GM12878 (cell line): Measurements from ENCODE around the gene ASB6. TPM values are rescaled to one million over a fixed set of nuclear protein-coding genes. Genes with fewer than 3 reads are reported as not detected.

Experiments used
- ATF7 ChIP-seq: fragments of 450-650 bp; IDR thresholded peaks from 2 replicates; pipeline ENCODE4 v1.6.1; 2016; ENCODE audit warnings: low read depth, mild to moderate bottlenecking
- CREM ChIP-seq: IDR thresholded peaks from 2 replicates; pipeline ENCODE4 v1.6.1; 2014; ENCODE audit warnings: antibody characterized with exemption, low read depth
- EED ChIP-seq: sonication (generic); IDR thresholded peaks from 2 replicates; pipeline ENCODE4 v1.6.1; 2016; ENCODE audit warnings: antibody characterized with exemption, low read depth
- IKZF1 ChIP-seq: fragments of 450-650 bp; conservative IDR thresholded peaks from 2 replicates; pipeline ENCODE4 v1.6.1; 2017; ENCODE audit warnings: antibody characterized with exemption, mild to moderate bottlenecking
- NFXL1 ChIP-seq: fragments of 450-650 bp; IDR thresholded peaks from 2 replicates; pipeline ENCODE4 v1.6.1; 2017; ENCODE audit warnings: antibody characterized with exemption, mild to moderate bottlenecking, borderline replicate concordance
- RAD21 ChIP-seq: IDR thresholded peaks from 2 replicates; pipeline ENCODE4 v1.6.1; 2011; ENCODE audit warnings: mild to moderate bottlenecking, low read depth, low read length, moderate library complexity; ENCODE audit not compliant: insufficient read depth
- RFX5 ChIP-seq: IDR thresholded peaks from 2 replicates; pipeline ENCODE4 v1.6.1; 2011; ENCODE audit warnings: low read depth, low read length, improper control_type of control experiment
- SIX5 ChIP-seq: IDR thresholded peaks from 2 replicates; pipeline ENCODE4 v1.6.1; 2011; ENCODE audit warnings: mild to moderate bottlenecking, low read depth, low read length, moderate library complexity; ENCODE audit not compliant: severe bottlenecking
- SMARCA5 ChIP-seq: fragments of 450-650 bp; IDR thresholded peaks from 2 replicates; pipeline ENCODE4 v1.6.1; 2017; ENCODE audit warnings: mild to moderate bottlenecking
- SMC3 ChIP-seq: IDR thresholded peaks from 2 replicates; pipeline ENCODE4 v1.6.1; 2011; ENCODE audit warnings: low read length, improper control_type of control experiment, borderline replicate concordance
- polyA plus RNA-seq, 11 experiments: library from polyadenylated mRNA; depleted of rRNA in 4 of 11; unstranded in 6 of 11; stranded (reverse) in 5 of 11; fragments of >200 nt; fragmentation: Nextera tagmentation in 4 of 11; fragmentation: Illumina TruSeq in 1 of 11; extraction: Ambion mirVana in 4 of 11; extraction: Trizol in 1 of 11; gene quantifications; 1 replicate in 1 of 11; 2 replicates in 10 of 11; pipeline versions ENCODE4 v1.2.1 to v1.2.3, GENCODE V29; 2011 to 2016; ENCODE audit warnings: inconsistent platforms in 2 of 11, missing spikeins in 2 of 11, low read depth in 1 of 11
- total RNA-seq, 4 experiments: library from RNA; depleted of rRNA in 3 of 4; stranded (reverse); fragments of >200 nt in 3 of 4; fragmentation: Illumina TruSeq in 1 of 4; extraction: Trizol in 1 of 4; gene quantifications; 2 replicates each; pipeline versions ENCODE4 v1.2.1 to v1.2.3, GENCODE V29; 2013 to 2021
- TF ChIP-seq, protein P1 (sequence below): IDR thresholded peaks from 2 replicates; pipeline ENCODE4 v1.6.1; 2012; ENCODE audit warnings: improper control_type of control experiment, low read depth, low read length; ENCODE audit not compliant: insufficient replicate concordance
- TF ChIP-seq, protein P2 (sequence below): fragments of 450-650 bp; IDR thresholded peaks from 2 replicates; pipeline ENCODE4 v1.6.1; 2016; ENCODE audit warnings: mild to moderate bottlenecking

Gene ASB6
- total and polyA plus RNA-seq, 10 of the 15 experiments (the other 5 are each of a cell fraction or from before 2014, with no cell fraction given), result 0.80 to 18.2 (median 9.9) TPM

DNA sequence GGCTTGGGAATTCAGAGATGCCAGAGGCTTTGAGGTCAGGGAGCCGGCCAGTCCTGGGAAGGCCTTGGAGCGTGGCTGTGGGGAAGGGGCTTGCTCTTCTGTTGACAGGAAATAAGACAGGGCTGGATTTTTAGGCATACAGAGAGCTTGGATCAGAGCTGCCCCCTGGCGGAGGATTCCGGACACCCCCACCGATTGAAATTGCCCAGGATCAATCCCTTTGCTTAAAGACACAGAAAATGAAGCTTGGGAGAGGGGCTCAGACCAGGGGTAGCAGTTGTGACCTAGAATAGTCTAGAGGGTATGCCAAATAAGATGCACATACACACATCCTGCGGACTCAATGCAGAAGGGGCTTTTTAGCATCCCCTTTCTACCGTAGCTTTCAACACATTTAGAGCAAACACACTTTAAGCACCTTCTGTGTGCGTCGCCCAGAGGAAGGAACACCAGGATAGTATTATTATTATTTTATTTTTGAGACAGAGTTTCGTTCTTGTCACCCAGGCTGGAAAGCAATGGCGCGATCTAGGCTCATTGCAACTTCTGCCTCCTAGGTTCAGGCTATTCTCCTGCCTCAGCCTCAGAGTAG, 17.7 kb downstream of the ASB6 start (continued):
- TF ChIP-seq IKZF1 (0 out of 2 replicates have a peak, but pooled peaks have one; percentile 26), EED (no peak), SMARCA5 (peak; percentile 30; the same call in 1 of the 2 replicates), NFXL1 (no peak), RAD21 (peak; percentile 54), RFX5 (no peak), SMC3 (peak; percentile 57; the same call in 1 of the 2 replicates), SIX5 (no peak), CREM (no peak), ATF7 (no peak)
- TF ChIP-seq, protein P1, sequence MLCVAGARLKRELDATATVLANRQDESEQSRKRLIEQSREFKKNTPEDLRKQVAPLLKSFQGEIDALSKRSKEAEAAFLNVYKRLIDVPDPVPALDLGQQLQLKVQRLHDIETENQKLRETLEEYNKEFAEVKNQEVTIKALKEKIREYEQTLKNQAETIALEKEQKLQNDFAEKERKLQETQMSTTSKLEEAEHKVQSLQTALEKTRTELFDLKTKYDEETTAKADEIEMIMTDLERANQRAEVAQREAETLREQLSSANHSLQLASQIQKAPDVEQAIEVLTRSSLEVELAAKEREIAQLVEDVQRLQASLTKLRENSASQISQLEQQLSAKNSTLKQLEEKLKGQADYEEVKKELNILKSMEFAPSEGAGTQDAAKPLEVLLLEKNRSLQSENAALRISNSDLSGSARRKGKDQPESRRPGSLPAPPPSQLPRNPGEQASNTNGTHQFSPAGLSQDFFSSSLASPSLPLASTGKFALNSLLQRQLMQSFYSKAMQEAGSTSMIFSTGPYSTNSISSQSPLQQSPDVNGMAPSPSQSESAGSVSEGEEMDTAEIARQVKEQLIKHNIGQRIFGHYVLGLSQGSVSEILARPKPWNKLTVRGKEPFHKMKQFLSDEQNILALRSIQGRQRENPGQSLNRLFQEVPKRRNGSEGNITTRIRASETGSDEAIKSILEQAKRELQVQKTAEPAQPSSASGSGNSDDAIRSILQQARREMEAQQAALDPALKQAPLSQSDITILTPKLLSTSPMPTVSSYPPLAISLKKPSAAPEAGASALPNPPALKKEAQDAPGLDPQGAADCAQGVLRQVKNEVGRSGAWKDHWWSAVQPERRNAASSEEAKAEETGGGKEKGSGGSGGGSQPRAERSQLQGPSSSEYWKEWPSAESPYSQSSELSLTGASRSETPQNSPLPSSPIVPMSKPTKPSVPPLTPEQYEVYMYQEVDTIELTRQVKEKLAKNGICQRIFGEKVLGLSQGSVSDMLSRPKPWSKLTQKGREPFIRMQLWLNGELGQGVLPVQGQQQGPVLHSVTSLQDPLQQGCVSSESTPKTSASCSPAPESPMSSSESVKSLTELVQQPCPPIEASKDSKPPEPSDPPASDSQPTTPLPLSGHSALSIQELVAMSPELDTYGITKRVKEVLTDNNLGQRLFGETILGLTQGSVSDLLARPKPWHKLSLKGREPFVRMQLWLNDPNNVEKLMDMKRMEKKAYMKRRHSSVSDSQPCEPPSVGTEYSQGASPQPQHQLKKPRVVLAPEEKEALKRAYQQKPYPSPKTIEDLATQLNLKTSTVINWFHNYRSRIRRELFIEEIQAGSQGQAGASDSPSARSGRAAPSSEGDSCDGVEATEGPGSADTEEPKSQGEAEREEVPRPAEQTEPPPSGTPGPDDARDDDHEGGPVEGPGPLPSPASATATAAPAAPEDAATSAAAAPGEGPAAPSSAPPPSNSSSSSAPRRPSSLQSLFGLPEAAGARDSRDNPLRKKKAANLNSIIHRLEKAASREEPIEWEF, result peak; percentile 63
- TF ChIP-seq, protein P2, sequence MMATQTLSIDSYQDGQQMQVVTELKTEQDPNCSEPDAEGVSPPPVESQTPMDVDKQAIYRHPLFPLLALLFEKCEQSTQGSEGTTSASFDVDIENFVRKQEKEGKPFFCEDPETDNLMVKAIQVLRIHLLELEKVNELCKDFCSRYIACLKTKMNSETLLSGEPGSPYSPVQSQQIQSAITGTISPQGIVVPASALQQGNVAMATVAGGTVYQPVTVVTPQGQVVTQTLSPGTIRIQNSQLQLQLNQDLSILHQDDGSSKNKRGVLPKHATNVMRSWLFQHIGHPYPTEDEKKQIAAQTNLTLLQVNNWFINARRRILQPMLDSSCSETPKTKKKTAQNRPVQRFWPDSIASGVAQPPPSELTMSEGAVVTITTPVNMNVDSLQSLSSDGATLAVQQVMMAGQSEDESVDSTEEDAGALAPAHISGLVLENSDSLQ, result no peak
